Adrenal gland (tissue), 5 donors: ENCODE data around the gene UGCG.

ENCODE experiments used
- CTCF ChIP-seq, 6 experiments: fragments of 450-650 bp in 4 of 6; fragments of 200-600 bp in 2 of 6; sonication (generic) in 1 of 6; IDR thresholded peaks; 1 replicate in 5 of 6; 2 replicates in 1 of 6; pipeline versions ENCODE4 v1.5.1 to v1.8.0; 2016 to 2021; ENCODE audit warnings: antibody characterized with exemption in 6 of 6, mild to moderate bottlenecking in 2 of 6, moderate library complexity in 1 of 6
- POLR2A ChIP-seq, 2 donors: fragments of 450-650 bp; IDR thresholded peaks; one replicate each; pipeline ENCODE4 v1.6.1; 2017; ENCODE audit warnings: antibody characterized with exemption in 2 of 2, mild to moderate bottlenecking in 2 of 2, moderate library complexity in 1 of 2
- donor health status: DM: no; HTN: no; CAD: no.

- TF ChIP-seq CTCF (IDR thresholded peaks at IDR 0.05) (no peak), POLR2A (IDR thresholded peaks at IDR 0.05) (no peak)
Measured at GRCh38 chr9:111852291-111852690, 44.3 kb upstream of the UGCG start.
